Kidney (tissue), 14 donors: ENCODE measurements around the gene HASPIN. TPM values are rescaled to one million over a fixed set of nuclear protein-coding genes. Genes with fewer than 3 reads are reported as not detected.

Experiments
- DNase-seq, 5 donors: peaks; one replicate each; pipeline ENCODE4 v3.0.0-alpha.2; 2013 to 2020
- FAIRE-seq: peaks from 2 replicates; lab custom pipeline; 2012; peaks lifted over from hg19 to GRCh38; lab: Jason Lieb, UNC
- H3K27ac ChIP-seq, 2 donors: one replicate each; pipeline ENCODE4 v1.7.0; 2013; ENCODE audit warnings: low read depth in 2 of 2, low read length in 2 of 2, inconsistent platforms in 1 of 2
- H3K27me3 ChIP-seq: one replicate; pipeline ENCODE4 v1.7.1; 2013; ENCODE audit warnings: low read length, inconsistent platforms; ENCODE audit not compliant: control insufficient read depth, insufficient read depth
- H3K36me3 ChIP-seq, 3 donors: one replicate each; pipeline versions ENCODE4 v1.7.0 to v1.7.1; 2013; ENCODE audit warnings: low read length in 3 of 3, control low read depth in 1 of 3, inconsistent platforms in 1 of 3; ENCODE audit not compliant: insufficient read depth in 3 of 3, control insufficient read depth in 2 of 3
- H3K4me1 ChIP-seq, 3 donors: one replicate each; pipeline versions ENCODE4 v1.7.0 to v1.7.1; 2013; ENCODE audit warnings: low read length in 3 of 3, inconsistent platforms in 1 of 3, low read depth in 1 of 3; ENCODE audit not compliant: control insufficient read depth in 2 of 3, insufficient read depth in 2 of 3
- H3K4me3 ChIP-seq, 3 donors: one replicate each; pipeline versions ENCODE4 v1.7.0 to v1.8.1; 2013; ENCODE audit warnings: low read length in 3 of 3, control low read depth in 1 of 3, inconsistent platforms in 1 of 3
- H3K9ac ChIP-seq, 3 donors: one replicate each; pipeline versions ENCODE4 v1.7.0 to v1.7.1; 2013; ENCODE audit warnings: low read length in 3 of 3, control low read depth in 1 of 3, inconsistent platforms in 1 of 3
- H3K9me3 ChIP-seq, 3 donors: one replicate each; pipeline versions ENCODE4 v1.7.0 to v1.7.1; 2013; ENCODE audit warnings: low read length in 3 of 3, control low read depth in 1 of 3, inconsistent platforms in 1 of 3; ENCODE audit not compliant: control insufficient read depth in 2 of 3, insufficient read depth in 1 of 3
- CTCF ChIP-seq: IDR thresholded peaks from 3 replicates; pipeline ENCODE4 v1.5.1; 2012; ENCODE audit warnings: mild to moderate bottlenecking, moderate library complexity, borderline replicate concordance; ENCODE audit not compliant: insufficient read depth; ENCODE audit errors: extremely low read depth
- intact Hi-C: fragments of 100-400 bp; cut with DNase I; formaldehyde crosslinking; loops from one replicate; pipeline ENCODE4 v1.11.1; 2022
- polyA plus RNA-seq: library from polyadenylated mRNA; stranded (reverse); fragments of 350-450 nt; fragmentation: Illumina TruSeq; extraction: RNeasy Lipid Tissue Mini Kit (QIAGEN cat#74804); gene quantifications from one replicate; pipeline ENCODE4 v1.2.3, GENCODE V29; 2014; ENCODE audit warnings: low read depth, low replicate concordance; ENCODE audit not compliant: insufficient read depth
- total RNA-seq: library from RNA; stranded (reverse); fragmentation: NEBNext Ultra II Directional; extraction: Animal tissue kit (Norgen Biotek cat#: 25700); gene quantifications from one replicate; pipeline ENCODE4 v1.2.1, GENCODE V29; 2021
- donor health status: control.
- donor health status: control.
- donor health status: control.
- donor health status: control.
- donor health status: control.
- donor health status: DM: yes; HTN: yes; CAD: no.
- donor health status: Normal renal cell carcinoma (clear cell type).

Gene HASPIN
- total and polyA plus RNA-seq, 2 donors from 2014 or later, result 0.38 TPM; not detected in 1

- Histone ChIP-seq H3K4me3 (no peak overlapping the region), H3K27ac (no peak overlapping the region), H3K27me3 (no peaks in the 10 kb centered on the region), H3K9me3 (no peaks in the 10 kb centered on the region), H3K36me3 (peaks cover 0 to 2% (median 0%) of the 10 kb centered on the region in 3 donors), H3K9ac (no peak overlapping the region), H3K4me1 (no peaks in the 10 kb centered on the region)
- DNase-seq (no peak), FAIRE-seq (no peak)
- intact Hi-C loops, result no loop called here
- TF ChIP-seq CTCF, result no peak
These were observed 15.3 kb upstream of the HASPIN start for GRCh38 chr17:3708366-3708765.

- TF ChIP-seq CTCF, result no peak
- FAIRE-seq, result no peak
- Histone ChIP-seq H3K4me3 (no peak overlapping the region), H3K9me3 (no peaks in the 10 kb centered on the region), H3K27ac (no peak overlapping the region), H3K4me1 (no peaks in the 10 kb centered on the region), H3K36me3 (peaks cover 2 to 9% (median 3%) of the 10 kb centered on the region in 3 donors), H3K9ac (no peak overlapping the region), H3K27me3 (no peaks in the 10 kb centered on the region)
- intact Hi-C loops, result no loop called here
- no peak for DNase-seq
These were observed 12.7 kb upstream of the HASPIN start for GRCh38 chr17:3710951-3711383.

GRCh38 chr17:3712811-3713463 lies 10.8 kb upstream of the HASPIN start:
- H3K36me3 ChIP-seq, result peaks cover 2 to 18% (median 10%) of the 10 kb centered on the region in 3 donors
- H3K4me1 ChIP-seq, result no peaks in the 10 kb centered on the region
- no peaks in the 10 kb centered on the region for H3K27me3 ChIP-seq
- H3K27ac ChIP-seq, result no peak overlapping the region
- no peak overlapping the region for H3K9ac ChIP-seq
- DNase-seq, result no peak
- FAIRE-seq, result no peak
- TF ChIP-seq CTCF, result no peak
- intact Hi-C loops, result no loop called here
- no peaks in the 10 kb centered on the region for H3K9me3 ChIP-seq
- H3K4me3 ChIP-seq, result no peak overlapping the region
